ENCODE measurements around the gene MAB21L4. TPM values are rescaled to one million over a fixed set of nuclear protein-coding genes. Genes with fewer than 3 reads are reported as not detected.

The MAB21L4 gene
- total RNA-seq, 1 experiment from 2014 or later: 0.15 TPM

GRCh38 chr2:240871071-240871958, 24.6 kb downstream of the MAB21L4 start:
- no peak overlapping the region for H4K8ac ChIP-seq (replicated peaks; ENCODE audit: insufficient read length, low read depth, low read length)
- H2BK5ac ChIP-seq (ENCODE audit: insufficient read length, low read length): no peak overlapping the region
- no peak overlapping the region for H2AK5ac ChIP-seq (ENCODE audit: insufficient read length, low read length)
- H3K18ac ChIP-seq (ENCODE audit: insufficient read length, low read depth, low read length): no peak overlapping the region
- H3K79me2 ChIP-seq (ENCODE audit: insufficient read depth, low read length): no peaks in the 10 kb centered on the region
- Mint-ChIP-seq H3K36me3 (ENCODE audit: insufficient read depth in 1 of 3, low read depth in 3 of 3) (no peaks in the 10 kb centered on the region; a peak in 1 of 7 replicates), H3K4me1 (peaks cover 0 to 3% of the 10 kb centered on the region in 2 experiments; a peak in 1 of 4 replicates), H3K27ac (no peak overlapping the region; a peak in 1 of 7 replicates), H3K4me3 (no peak overlapping the region), H3K27me3 (ENCODE audit: low read depth) (no peaks in the 10 kb centered on the region), H3K9me3 (no peaks in the 10 kb centered on the region)
- no peak overlapping the region for H3K56ac ChIP-seq (ENCODE audit: insufficient read length, low read depth, low read length)
- H3K27ac ChIP-seq (ENCODE audit: insufficient read length, low read depth, low read length): no peak overlapping the region
- H4K5ac ChIP-seq (ENCODE audit: insufficient read length, low read depth, low read length): no peak overlapping the region
- no peak overlapping the region for H4K91ac ChIP-seq (ENCODE audit: insufficient read length, low read depth, low read length)
- H2BK20ac ChIP-seq (ENCODE audit: low read depth, low read length, poor library complexity, severe bottlenecking): no peak overlapping the region
- H3K23me2 ChIP-seq (ENCODE audit: insufficient read length, low read depth, low read length, poor library complexity, severe bottlenecking): no peaks in the 10 kb centered on the region
- DNase-seq: no peak
- no peak overlapping the region; the same call in 1 of the 2 replicates for H3K14ac ChIP-seq (ENCODE audit: insufficient read depth, low read length)
- H2BK12ac ChIP-seq (ENCODE audit: insufficient read length, low read depth, low read length): no peak overlapping the region
- no peak overlapping the region for H2AFZ ChIP-seq (ENCODE audit: low read length)
- no peak overlapping the region for H2BK120ac ChIP-seq (ENCODE audit: low read depth, low read length, poor library complexity, severe bottlenecking)
- H3K9me3 ChIP-seq (ENCODE audit: control insufficient read depth, low read depth, low read length): no peaks in the 10 kb centered on the region
- no peak overlapping the region for H3K4ac ChIP-seq (ENCODE audit: low read depth, low read length)
- no peak overlapping the region for H3K23ac ChIP-seq (ENCODE audit: insufficient read length, low read depth, low read length)
- no peak for TF ChIP-seq CTCF (conservative IDR thresholded peaks at IDR 0.05)
- H3T11ph ChIP-seq (ENCODE audit: low read length): no peak overlapping the region
- H3K4me1 ChIP-seq (ENCODE audit: insufficient read depth, low read length): no peaks in the 10 kb centered on the region
- no peaks in the 10 kb centered on the region for H3K27me3 ChIP-seq (ENCODE audit: insufficient read depth, low read length)
- no peaks in the 10 kb centered on the region for H3K79me1 ChIP-seq (ENCODE audit: insufficient read depth, low read depth, low read length, poor library complexity, severe bottlenecking)
- no peak overlapping the region for H3K9ac ChIP-seq (ENCODE audit: extremely low read depth, insufficient read length, low read length)
- WGBS (ENCODE audit: extremely low coverage, insufficient read length, low lambda C conversion rate): no CpG with 5 or more reads among the region's 16 CpGs
- no peaks in the 10 kb centered on the region for H4K20me1 ChIP-seq (ENCODE audit: control insufficient read depth, insufficient read depth, insufficient read length)
- no peak overlapping the region for H3K4me2 ChIP-seq (ENCODE audit: insufficient read depth, insufficient read length, low read length)
- no peak overlapping the region for H2BK15ac ChIP-seq (ENCODE audit: low read depth, low read length)

All from H9 (cell line).